ENCODE data around the gene AFF2. TPM values are rescaled to one million over a fixed set of nuclear protein-coding genes. Genes with fewer than 3 reads are reported as not detected.

AFF2 gene
- total RNA-seq, 2 experiments from 2014 or later: 0.13 to 0.40 TPM

GRCh38 chrX:148723551-148723950 is 223.1 kb downstream of the AFF2 start:
- Mint-ChIP-seq H3K27ac (no peak overlapping the region), H3K27me3 (ENCODE audit: low read depth) (no peaks in the 10 kb centered on the region), H3K9me3 (ENCODE audit: insufficient read depth) (no peaks in the 10 kb centered on the region), H3K4me3 (no peak overlapping the region), H3K4me1 (ENCODE audit: low read depth) (no peaks in the 10 kb centered on the region), H3K36me3 (ENCODE audit: low read depth) (no peaks in the 10 kb centered on the region)
- ATAC-seq (no peak), DNase-seq (no peak)
- CTCF ChIA-PET: no interaction called here
- POLR2A ChIA-PET: no interaction called here

GRCh38 chrX:148728901-148729300 is 228.5 kb downstream of the AFF2 start:
- Mint-ChIP-seq H3K27me3 (ENCODE audit: low read depth) (no peaks in the 10 kb centered on the region), H3K4me1 (ENCODE audit: low read depth) (no peaks in the 10 kb centered on the region), H3K36me3 (ENCODE audit: low read depth) (no peaks in the 10 kb centered on the region), H3K9me3 (ENCODE audit: insufficient read depth) (no peaks in the 10 kb centered on the region), H3K4me3 (no peak overlapping the region), H3K27ac (no peak overlapping the region)
- ChIA-PET POLR2A (no interaction called here), CTCF (no interaction called here)
- no peak for ATAC-seq
- no peak for DNase-seq

- no peaks in the 10 kb centered on the region for H3K9me3 Mint-ChIP-seq (ENCODE audit: insufficient read depth)
- H3K4me1 Mint-ChIP-seq (ENCODE audit: low read depth): no peaks in the 10 kb centered on the region
- no peak overlapping the region for H3K4me3 Mint-ChIP-seq
- no peak for ATAC-seq
- H3K27me3 Mint-ChIP-seq (ENCODE audit: low read depth): no peaks in the 10 kb centered on the region
- ChIA-PET CTCF (no interaction called here), POLR2A (no interaction called here)
- no peaks in the 10 kb centered on the region for H3K36me3 Mint-ChIP-seq (ENCODE audit: low read depth)
- DNase-seq: no peak
- H3K27ac Mint-ChIP-seq: no peak overlapping the region
These were observed 232.3 kb downstream of the AFF2 start for GRCh38 chrX:148732743-148733142.

- DNase-seq: no peak
- ChIA-PET CTCF (no interaction called here), POLR2A (no interaction called here)
- Mint-ChIP-seq H3K27ac (no peak overlapping the region), H3K4me1 (ENCODE audit: low read depth) (peaks cover 5% of the 10 kb centered on the region), H3K36me3 (ENCODE audit: low read depth) (no peaks in the 10 kb centered on the region), H3K4me3 (no peak overlapping the region), H3K9me3 (ENCODE audit: insufficient read depth) (peaks cover 4% of the 10 kb centered on the region), H3K27me3 (ENCODE audit: low read depth) (no peaks in the 10 kb centered on the region)
- ATAC-seq: no peak
These were observed 241.0 kb downstream of the AFF2 start for GRCh38 chrX:148741441-148741840.

- ChIA-PET CTCF (no interaction called here), POLR2A (no interaction called here)
- H3K9me3 Mint-ChIP-seq (ENCODE audit: insufficient read depth): no peaks in the 10 kb centered on the region
- ATAC-seq (no peak), DNase-seq (no peak)
- H3K4me1 Mint-ChIP-seq (ENCODE audit: low read depth): no peaks in the 10 kb centered on the region
- H3K36me3 Mint-ChIP-seq (ENCODE audit: low read depth): no peaks in the 10 kb centered on the region
- H3K4me3 Mint-ChIP-seq: no peak overlapping the region
- H3K27me3 Mint-ChIP-seq (ENCODE audit: low read depth): no peaks in the 10 kb centered on the region
- H3K27ac Mint-ChIP-seq: no peak overlapping the region
These were observed 254.7 kb downstream of the AFF2 start for GRCh38 chrX:148755111-148755510.

- H3K4me1 Mint-ChIP-seq (ENCODE audit: low read depth): no peaks in the 10 kb centered on the region
- no peak overlapping the region for H3K27ac Mint-ChIP-seq
- no peaks in the 10 kb centered on the region for H3K36me3 Mint-ChIP-seq (ENCODE audit: low read depth)
- H3K9me3 Mint-ChIP-seq (ENCODE audit: insufficient read depth): no peaks in the 10 kb centered on the region
- no peak overlapping the region for H3K4me3 Mint-ChIP-seq
- DNase-seq (no peak), ATAC-seq (no peak)
- no peaks in the 10 kb centered on the region for H3K27me3 Mint-ChIP-seq (ENCODE audit: low read depth)
- POLR2A ChIA-PET: no interaction called here
- CTCF ChIA-PET: no interaction called here
These were observed 263.5 kb downstream of the AFF2 start for GRCh38 chrX:148763896-148764295.

GRCh38 chrX:148768296-148768695 is 267.9 kb downstream of the AFF2 start:
- H3K9me3 Mint-ChIP-seq (ENCODE audit: insufficient read depth): no peaks in the 10 kb centered on the region
- ATAC-seq: no peak
- no peak overlapping the region for H3K27ac Mint-ChIP-seq
- DNase-seq: no peak
- no peaks in the 10 kb centered on the region for H3K4me1 Mint-ChIP-seq (ENCODE audit: low read depth)
- H3K36me3 Mint-ChIP-seq (ENCODE audit: low read depth): no peaks in the 10 kb centered on the region
- no peak overlapping the region for H3K4me3 Mint-ChIP-seq
- H3K27me3 Mint-ChIP-seq (ENCODE audit: low read depth): no peaks in the 10 kb centered on the region
- POLR2A ChIA-PET: interaction anchor here (0.6 kb wide), 1 partner anchor 1493 kb away, joined by 3 read pairs; no protein-coding TSS in a partner anchor
- CTCF ChIA-PET: no interaction called here

GRCh38 chrX:148771440-148771839 is 271.0 kb downstream of the AFF2 start:
- H3K9me3 Mint-ChIP-seq (ENCODE audit: insufficient read depth): no peaks in the 10 kb centered on the region
- ChIA-PET CTCF (no interaction called here), POLR2A (no interaction called here)
- no peaks in the 10 kb centered on the region for H3K36me3 Mint-ChIP-seq (ENCODE audit: low read depth)
- no peaks in the 10 kb centered on the region for H3K27me3 Mint-ChIP-seq (ENCODE audit: low read depth)
- no peak for DNase-seq
- no peak overlapping the region for H3K4me3 Mint-ChIP-seq
- no peak overlapping the region for H3K27ac Mint-ChIP-seq
- H3K4me1 Mint-ChIP-seq (ENCODE audit: low read depth): no peaks in the 10 kb centered on the region
- ATAC-seq: no peak

- no peaks in the 10 kb centered on the region for H3K9me3 Mint-ChIP-seq (ENCODE audit: insufficient read depth)
- POLR2A ChIA-PET: no interaction called here
- no peaks in the 10 kb centered on the region for H3K36me3 Mint-ChIP-seq (ENCODE audit: low read depth)
- no peak overlapping the region for H3K4me3 Mint-ChIP-seq
- DNase-seq: no peak
- H3K4me1 Mint-ChIP-seq (ENCODE audit: low read depth): no peaks in the 10 kb centered on the region
- CTCF ChIA-PET: no interaction called here
- H3K27ac Mint-ChIP-seq: no peak overlapping the region
- ATAC-seq: no peak
- H3K27me3 Mint-ChIP-seq (ENCODE audit: low read depth): no peaks in the 10 kb centered on the region
These were observed 273.9 kb downstream of the AFF2 start for GRCh38 chrX:148774276-148774675.

GRCh38 chrX:148784137-148784536 is 283.7 kb downstream of the AFF2 start:
- Mint-ChIP-seq H3K4me1 (ENCODE audit: low read depth) (no peaks in the 10 kb centered on the region), H3K9me3 (ENCODE audit: insufficient read depth) (no peaks in the 10 kb centered on the region), H3K4me3 (no peak overlapping the region), H3K27ac (no peak overlapping the region), H3K36me3 (ENCODE audit: low read depth) (no peaks in the 10 kb centered on the region), H3K27me3 (ENCODE audit: low read depth) (no peaks in the 10 kb centered on the region)
- ChIA-PET POLR2A (no interaction called here), CTCF (no interaction called here)
- DNase-seq: no peak
- ATAC-seq: no peak

- Mint-ChIP-seq H3K27me3 (ENCODE audit: low read depth) (no peaks in the 10 kb centered on the region), H3K4me1 (ENCODE audit: low read depth) (no peaks in the 10 kb centered on the region), H3K27ac (no peak overlapping the region), H3K4me3 (no peak overlapping the region), H3K36me3 (ENCODE audit: low read depth) (no peaks in the 10 kb centered on the region), H3K9me3 (ENCODE audit: insufficient read depth) (no peaks in the 10 kb centered on the region)
- ChIA-PET POLR2A (no interaction called here), CTCF (no interaction called here)
- no peak for ATAC-seq
- DNase-seq: no peak
These were observed 284.4 kb downstream of the AFF2 start for GRCh38 chrX:148784856-148785255.

GRCh38 chrX:148785256-148785655 is 284.8 kb downstream of the AFF2 start:
- POLR2A ChIA-PET: no interaction called here
- ATAC-seq (no peak), DNase-seq (no peak)
- Mint-ChIP-seq H3K36me3 (ENCODE audit: low read depth) (no peaks in the 10 kb centered on the region), H3K27ac (no peak overlapping the region), H3K27me3 (ENCODE audit: low read depth) (no peaks in the 10 kb centered on the region), H3K4me1 (ENCODE audit: low read depth) (no peaks in the 10 kb centered on the region), H3K4me3 (no peak overlapping the region), H3K9me3 (ENCODE audit: insufficient read depth) (no peaks in the 10 kb centered on the region)
- CTCF ChIA-PET: no interaction called here

GRCh38 chrX:148788449-148788848 is 288.0 kb downstream of the AFF2 start:
- Mint-ChIP-seq H3K36me3 (ENCODE audit: low read depth) (no peaks in the 10 kb centered on the region), H3K4me3 (no peak overlapping the region), H3K9me3 (ENCODE audit: insufficient read depth) (no peaks in the 10 kb centered on the region), H3K4me1 (ENCODE audit: low read depth) (no peaks in the 10 kb centered on the region), H3K27ac (no peak overlapping the region), H3K27me3 (ENCODE audit: low read depth) (no peaks in the 10 kb centered on the region)
- ChIA-PET CTCF (no interaction called here), POLR2A (no interaction called here)
- DNase-seq (no peak), ATAC-seq (no peak)

All from activated CD8-positive, alpha-beta T cell treated with anti-CD3 and anti-CD28 coated beads, Interleukin-2, amount 10 ng/mL, durations not matched to agents 7 days and 5 days (primary cell).